ENCODE measurements around the gene ZNF607. TPM values are rescaled to one million over a fixed set of nuclear protein-coding genes. Genes with fewer than 3 reads are reported as not detected.
"Not testable (repeated sequence)": the region's sequence is repeated elsewhere in the genome, so short reads cannot be mapped to it uniquely, and the experiment has no call there.

ZNF607 gene
- 18.9 and 21.2 TPM in 2 replicates for total RNA-seq
- long read RNA-seq, partial matches to known transcripts: 4 of 7 reads
- long read RNA-seq, other reads (novel, unspliced or antisense): 3 of 7 reads

DNA sequence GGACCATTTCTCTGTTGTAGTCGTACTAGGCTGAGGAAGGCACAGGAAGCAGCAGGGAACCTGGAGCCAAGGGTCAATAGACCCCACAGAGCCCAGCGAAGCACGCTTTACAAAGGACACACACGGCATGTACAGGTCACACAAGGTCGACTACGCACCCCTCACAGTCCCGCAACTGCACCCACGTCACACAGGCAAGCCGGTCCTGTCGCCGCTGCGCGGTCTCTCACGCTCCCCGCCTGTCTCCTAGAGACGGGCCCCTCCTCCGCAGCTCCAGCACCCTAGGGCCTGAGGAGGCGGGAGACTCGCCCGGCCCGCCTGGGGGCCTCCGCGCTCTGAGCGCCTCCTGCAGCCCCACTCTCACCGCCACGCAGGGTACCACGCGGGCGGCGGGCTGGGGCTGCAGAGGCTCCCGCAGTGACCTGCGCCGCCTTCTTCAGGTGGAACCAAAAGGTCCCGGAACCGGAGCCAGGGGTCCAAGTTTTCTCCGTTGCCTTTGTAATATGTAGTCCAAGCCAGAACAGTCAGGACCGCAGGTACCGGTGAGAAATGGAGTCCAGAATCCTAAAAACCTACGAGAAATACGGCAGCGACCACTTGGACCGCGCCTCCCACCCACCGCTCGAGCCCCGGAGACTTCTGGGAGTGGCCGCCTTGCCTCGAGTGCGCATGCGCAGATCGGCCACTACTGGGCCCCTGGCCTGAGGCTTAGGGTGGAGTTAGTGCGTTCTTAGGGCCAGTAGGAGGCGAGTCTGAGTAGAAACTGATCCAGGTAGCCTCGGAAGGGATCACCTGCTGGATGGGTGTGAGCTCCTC lies at the start of gene ZNF607:
TSS of gene ZNF607 (minus strand) at position 651 of the 816 bp plus-strand sequence. CDS start 8,143 bp downstream, outside the sequence.
- DNase-seq (ENCODE audit: low read depth, low spot score): peak; percentile 91
- Mint-ChIP-seq H3K27me3 (ENCODE audit: low read depth) (no peaks in the 10 kb centered on the region), H3K9me3 (no peaks in the 10 kb centered on the region), H3K4me3 (peak within 1 kb of the TSS; percentile 91), H3K4me1 (peaks cover 31% of the 10 kb centered on the region), H3K27ac (ENCODE audit: unreplicated experiment) (peak within 1 kb of the TSS; percentile 89), H3K36me3 (ENCODE audit: low read depth) (peaks cover 23% of the 10 kb centered on the region)
- TF ChIP-seq, protein P1, sequence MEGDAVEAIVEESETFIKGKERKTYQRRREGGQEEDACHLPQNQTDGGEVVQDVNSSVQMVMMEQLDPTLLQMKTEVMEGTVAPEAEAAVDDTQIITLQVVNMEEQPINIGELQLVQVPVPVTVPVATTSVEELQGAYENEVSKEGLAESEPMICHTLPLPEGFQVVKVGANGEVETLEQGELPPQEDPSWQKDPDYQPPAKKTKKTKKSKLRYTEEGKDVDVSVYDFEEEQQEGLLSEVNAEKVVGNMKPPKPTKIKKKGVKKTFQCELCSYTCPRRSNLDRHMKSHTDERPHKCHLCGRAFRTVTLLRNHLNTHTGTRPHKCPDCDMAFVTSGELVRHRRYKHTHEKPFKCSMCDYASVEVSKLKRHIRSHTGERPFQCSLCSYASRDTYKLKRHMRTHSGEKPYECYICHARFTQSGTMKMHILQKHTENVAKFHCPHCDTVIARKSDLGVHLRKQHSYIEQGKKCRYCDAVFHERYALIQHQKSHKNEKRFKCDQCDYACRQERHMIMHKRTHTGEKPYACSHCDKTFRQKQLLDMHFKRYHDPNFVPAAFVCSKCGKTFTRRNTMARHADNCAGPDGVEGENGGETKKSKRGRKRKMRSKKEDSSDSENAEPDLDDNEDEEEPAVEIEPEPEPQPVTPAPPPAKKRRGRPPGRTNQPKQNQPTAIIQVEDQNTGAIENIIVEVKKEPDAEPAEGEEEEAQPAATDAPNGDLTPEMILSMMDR (conservative IDR thresholded peaks at IDR 0.05): peak; percentile 68

DNA sequence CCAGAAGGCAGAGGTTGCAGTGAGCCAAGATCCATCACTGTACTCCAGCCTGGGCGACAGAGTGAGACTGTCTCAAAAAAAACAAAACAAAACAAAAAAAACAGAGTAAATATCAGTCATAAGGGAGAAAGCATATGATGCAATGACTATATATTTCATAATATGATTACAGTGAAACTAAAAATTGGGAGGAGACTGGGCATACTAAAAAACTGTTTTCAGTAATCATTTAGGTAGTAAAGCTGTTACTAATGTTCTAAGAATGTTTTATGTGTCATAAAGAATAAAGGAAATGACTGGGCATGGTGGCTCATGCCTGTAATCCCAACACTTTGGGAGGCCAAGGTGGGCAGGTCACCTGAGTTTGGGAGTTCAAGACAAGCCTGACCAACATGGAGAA lies 43.9 kb upstream of the ZNF607 start:
- TF ChIP-seq, protein P1 (conservative IDR thresholded peaks at IDR 0.05): no peak
- Mint-ChIP-seq H3K27me3 (ENCODE audit: low read depth) (no peaks in the 10 kb centered on the region), H3K27ac (ENCODE audit: unreplicated experiment) (no peak overlapping the region)

DNA sequence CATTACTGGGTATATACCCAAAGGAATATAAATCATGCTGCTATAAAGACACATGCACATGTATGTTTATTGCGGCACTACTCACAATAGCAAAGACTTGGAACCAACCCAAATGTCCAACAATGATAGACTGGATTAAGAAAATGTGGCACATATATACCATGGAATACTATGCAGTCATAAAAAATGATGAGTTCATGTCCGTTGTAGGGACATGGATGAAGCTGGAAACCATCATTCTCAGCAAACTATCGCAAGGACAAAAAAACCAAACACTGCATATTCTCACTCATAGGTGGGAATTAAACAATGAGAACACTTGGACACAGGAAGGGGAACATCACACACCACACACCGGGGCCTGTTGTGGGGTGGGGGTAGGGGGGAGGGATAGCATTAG lies 38.1 kb upstream of the ZNF607 start:
- DNase-seq (ENCODE audit: low read depth, low spot score); H3K4me1 Mint-ChIP-seq; H3K27me3 Mint-ChIP-seq (ENCODE audit: low read depth); H3K4me3 Mint-ChIP-seq; H3K27ac Mint-ChIP-seq (ENCODE audit: unreplicated experiment); H3K9me3 Mint-ChIP-seq: not testable (repeated sequence)
- peaks cover 38% of the 10 kb centered on the region for H3K36me3 Mint-ChIP-seq (ENCODE audit: low read depth)

More for the DNA sequence above, 43.9 kb upstream of the ZNF607 start:
- peaks cover 5% of the 10 kb centered on the region for H3K9me3 Mint-ChIP-seq
- DNase-seq (ENCODE audit: low read depth, low spot score): no peak
- peaks cover 39% of the 10 kb centered on the region for H3K36me3 Mint-ChIP-seq (ENCODE audit: low read depth)
- H3K4me3 Mint-ChIP-seq: no peak overlapping the region
- no peaks in the 10 kb centered on the region for H3K4me1 Mint-ChIP-seq

DNA sequence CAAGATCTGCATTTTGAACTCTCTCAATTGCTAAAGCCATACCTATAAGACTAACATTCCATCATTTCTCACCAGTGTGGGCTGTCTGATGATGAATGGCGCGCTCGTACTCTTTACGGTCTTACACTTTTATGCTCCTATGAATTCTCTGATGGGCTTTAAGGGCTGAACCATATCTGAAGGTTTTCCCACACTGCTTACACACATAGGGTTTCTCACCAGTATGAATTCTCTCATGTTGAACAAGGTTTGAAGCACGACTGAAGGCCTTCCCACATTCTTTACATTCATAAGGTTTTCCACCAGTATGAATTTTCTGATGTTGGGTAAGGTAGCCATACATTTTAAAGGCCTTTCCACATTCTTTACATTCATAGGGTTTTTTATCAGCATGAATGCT lies 18.8 kb upstream of the ZNF607 start:
- Mint-ChIP-seq H3K9me3 (peaks cover 39% of the 10 kb centered on the region), H3K4me3 (no peak overlapping the region), H3K4me1 (no peaks in the 10 kb centered on the region), H3K36me3 (ENCODE audit: low read depth) (peaks cover 74% of the 10 kb centered on the region), H3K27me3 (ENCODE audit: low read depth) (no peaks in the 10 kb centered on the region), H3K27ac (ENCODE audit: unreplicated experiment) (no peak overlapping the region)
- no peak for DNase-seq (ENCODE audit: low read depth, low spot score)
- TF ChIP-seq, protein P1 (conservative IDR thresholded peaks at IDR 0.05): no peak

DNA sequence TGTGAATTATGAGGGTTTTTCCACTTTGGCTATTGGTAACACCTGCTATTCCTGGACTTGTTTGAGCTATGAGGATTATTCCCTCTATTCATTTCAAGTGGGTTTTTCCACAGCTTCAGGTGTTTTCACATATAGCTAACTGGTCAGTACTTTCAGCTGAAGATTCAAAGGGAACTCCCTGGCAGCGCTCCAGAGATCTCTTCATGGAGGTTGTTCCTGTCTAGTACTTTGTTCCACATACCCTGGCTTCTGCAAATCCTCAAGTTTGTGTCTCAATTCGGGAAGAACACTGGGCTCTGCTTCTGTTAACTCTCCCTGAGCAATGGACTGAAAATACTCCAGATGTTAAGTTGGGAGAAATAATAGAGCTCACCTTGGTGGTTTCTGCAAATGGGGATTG lies 5.6 kb upstream of the ZNF607 start:
- Mint-ChIP-seq H3K27ac (ENCODE audit: unreplicated experiment) (no peak overlapping the region), H3K27me3 (ENCODE audit: low read depth) (no peaks in the 10 kb centered on the region), H3K9me3 (no peaks in the 10 kb centered on the region), H3K4me1 (no peaks in the 10 kb centered on the region), H3K36me3 (ENCODE audit: low read depth) (peaks cover 4% of the 10 kb centered on the region), H3K4me3 (no peak overlapping the region)
- no peak for DNase-seq (ENCODE audit: low read depth, low spot score)
- TF ChIP-seq, protein P1 (conservative IDR thresholded peaks at IDR 0.05): no peak

DNA sequence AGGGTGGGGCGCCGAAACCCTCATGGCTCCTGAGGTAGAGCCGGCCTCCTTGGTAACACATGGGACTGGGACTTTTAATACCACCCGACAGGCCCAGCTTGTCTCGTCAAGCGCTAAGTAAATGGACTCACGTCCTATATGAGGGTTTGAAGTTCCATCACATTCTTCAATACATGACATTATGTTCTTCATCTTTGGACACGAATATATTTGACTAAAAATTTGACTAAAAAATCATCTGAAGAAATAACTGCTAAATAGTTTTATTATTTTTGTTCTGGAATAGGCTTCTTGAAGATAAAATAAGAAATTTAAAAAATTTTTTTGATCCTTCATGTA lies 335 bp upstream of the ZNF607 start:
- no peaks in the 10 kb centered on the region for H3K27me3 Mint-ChIP-seq (ENCODE audit: low read depth)
- H3K36me3 Mint-ChIP-seq (ENCODE audit: low read depth): peaks cover 21% of the 10 kb centered on the region
- H3K4me3 Mint-ChIP-seq: peak overlapping the region; percentile 91
- TF ChIP-seq, protein P1 (conservative IDR thresholded peaks at IDR 0.05): peak; percentile 41
- no peaks in the 10 kb centered on the region for H3K9me3 Mint-ChIP-seq
- DNase-seq (ENCODE audit: low read depth, low spot score): no peak
- peaks cover 31% of the 10 kb centered on the region for H3K4me1 Mint-ChIP-seq
- H3K27ac Mint-ChIP-seq (ENCODE audit: unreplicated experiment): no peak overlapping the region
